Right kidney (tissue), 1 donor: Measurements from ENCODE around the gene SDK1.
"Not testable (repeated sequence)": the region's sequence is repeated elsewhere in the genome, so short reads cannot be mapped to it uniquely, and the experiment has no call there.

Experiments
- DNase-seq: peaks from one replicate; pipeline ENCODE4 v3.0.0-alpha.2; 2016

The SDK1 gene

GRCh38 chr7:3937146-3937545, 636.1 kb downstream of the SDK1 start:
- DNase-seq, result no peak

GRCh38 chr7:3937605-3938004, 636.6 kb downstream of the SDK1 start:
- DNase-seq, result no peak

- not testable (repeated sequence) for DNase-seq
Observed at GRCh38 chr7:3941706-3942105, 640.7 kb downstream of the SDK1 start.

GRCh38 chr7:3942276-3942675, 641.2 kb downstream of the SDK1 start:
- no peak for DNase-seq

- DNase-seq, result no peak
Observed at GRCh38 chr7:3942816-3943745, 642.0 kb downstream of the SDK1 start.

GRCh38 chr7:3943779-3944520, 642.9 kb downstream of the SDK1 start:
- DNase-seq, result peak; percentile 19

GRCh38 chr7:3949242-3949640, 648.2 kb downstream of the SDK1 start:
- DNase-seq, result no peak

- no peak for DNase-seq
Observed at GRCh38 chr7:3950249-3950648, 649.2 kb downstream of the SDK1 start.

GRCh38 chr7:3951316-3952055, 650.4 kb downstream of the SDK1 start:
- DNase-seq, result no peak

- DNase-seq, result no peak
Observed at GRCh38 chr7:3953133-3953532, 652.1 kb downstream of the SDK1 start.

- no peak for DNase-seq
Observed at GRCh38 chr7:3953946-3954345, 652.9 kb downstream of the SDK1 start.

GRCh38 chr7:3955026-3955425, 654.0 kb downstream of the SDK1 start:
- DNase-seq, result no peak

- no peak for DNase-seq
Observed at GRCh38 chr7:3955751-3956696, 655.0 kb downstream of the SDK1 start.

- DNase-seq, result no peak
Observed at GRCh38 chr7:3956949-3957348, 655.9 kb downstream of the SDK1 start.

- no peak for DNase-seq
Observed at GRCh38 chr7:3957472-3958108, 656.5 kb downstream of the SDK1 start.

GRCh38 chr7:3958109-3958483, 657.0 kb downstream of the SDK1 start:
- no peak for DNase-seq

- DNase-seq, result no peak
Observed at GRCh38 chr7:3959364-3959763, 658.3 kb downstream of the SDK1 start.

GRCh38 chr7:3960050-3960763, 659.2 kb downstream of the SDK1 start:
- no peak for DNase-seq

GRCh38 chr7:3960942-3961341, 659.9 kb downstream of the SDK1 start:
- no peak for DNase-seq

- no peak for DNase-seq
Observed at GRCh38 chr7:3961857-3962503, 660.9 kb downstream of the SDK1 start.
